ENCODE measurements around the gene PLEKHG4B.

Gene PLEKHG4B

DNA sequence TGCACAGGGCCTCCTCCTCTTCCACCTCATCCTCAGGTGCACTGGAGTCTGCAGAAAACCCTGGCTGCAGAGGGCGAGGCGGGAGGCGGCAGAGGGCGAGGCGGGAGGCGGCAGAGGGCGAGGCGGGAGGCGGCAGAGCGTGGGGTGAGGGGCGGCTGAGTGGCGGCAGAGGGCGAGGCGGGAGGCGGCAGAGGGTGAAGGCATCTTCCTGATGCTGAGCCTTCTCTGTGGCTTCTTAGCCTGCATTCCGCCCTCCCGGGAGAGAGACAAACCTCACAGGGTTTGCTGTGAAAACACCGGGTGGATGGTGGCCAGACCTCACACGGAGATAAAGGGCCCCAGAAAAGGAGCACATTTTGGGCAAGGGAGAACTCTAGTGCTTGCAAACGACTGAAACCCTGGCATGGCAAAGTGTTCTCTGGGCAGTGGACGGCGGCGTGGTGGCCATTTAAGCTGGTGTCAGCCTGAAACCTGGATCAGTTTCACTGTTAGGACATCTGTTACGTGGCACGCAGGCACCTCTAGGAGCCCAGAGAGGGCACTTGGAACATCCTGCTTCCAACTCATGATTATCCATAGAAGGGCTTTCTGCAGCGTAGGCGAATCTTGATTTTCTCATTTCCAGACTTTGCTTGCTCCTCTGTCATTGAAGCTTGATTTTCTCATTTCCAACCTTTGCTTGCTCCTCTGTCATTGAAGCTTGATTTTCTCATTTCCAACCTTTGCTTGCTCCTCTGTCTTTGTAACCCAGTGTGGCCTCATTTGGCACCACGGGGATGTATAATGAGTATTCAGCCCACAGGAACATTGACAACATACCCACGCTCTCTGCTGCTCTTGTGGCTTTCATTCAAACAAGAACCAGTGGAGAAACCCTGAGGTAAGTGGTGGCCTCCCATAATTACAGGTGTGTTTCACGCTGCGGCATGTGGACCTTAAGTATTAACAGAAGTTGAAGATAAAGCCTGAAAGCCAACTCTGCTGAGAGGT, 16.3 kb upstream of the PLEKHG4B start:
- DNase-seq (ENCODE audit: low read depth in 2 of 2): no peak

DNA sequence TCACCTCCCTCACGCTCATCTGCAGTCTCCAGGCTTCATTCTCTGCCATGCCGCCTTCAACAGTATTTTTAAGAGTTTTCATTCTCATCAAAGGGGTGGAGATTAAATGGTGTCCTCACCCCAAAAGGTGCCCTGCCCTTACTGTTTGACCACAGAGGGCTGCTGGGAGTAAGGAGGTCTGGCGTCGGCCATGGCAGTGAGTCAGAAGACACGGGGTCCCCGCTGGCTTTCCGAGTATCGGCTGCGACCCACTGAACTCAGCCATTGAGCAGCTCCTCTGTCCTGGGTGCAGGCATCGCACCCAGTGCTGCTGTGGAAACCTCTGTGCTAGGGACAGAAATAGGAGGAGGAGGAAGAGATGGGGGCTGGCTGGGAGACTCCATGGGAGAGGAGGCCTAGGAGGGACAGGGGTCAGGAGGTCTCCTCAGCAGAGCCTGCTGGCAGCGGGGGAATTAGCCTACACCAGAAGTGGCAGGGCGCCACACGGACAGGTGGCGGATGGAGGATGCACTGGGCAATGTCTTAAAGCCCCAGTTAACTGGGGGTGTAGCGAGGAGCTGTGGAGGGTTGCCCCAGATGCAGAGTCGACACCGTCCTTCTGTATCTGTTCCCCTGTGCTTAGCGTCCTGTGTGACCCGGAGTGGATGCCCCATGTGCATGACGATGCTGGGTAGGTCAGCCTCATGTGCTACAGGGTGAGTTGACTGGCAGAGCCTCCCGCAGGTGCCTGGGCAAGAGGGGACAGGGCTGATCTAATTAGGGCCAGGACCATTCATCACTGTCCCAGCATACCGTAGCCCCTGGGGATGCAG, 15.4 kb upstream of the PLEKHG4B start:
- DNase-seq (ENCODE audit: low read depth in 2 of 2): no peak

DNA sequence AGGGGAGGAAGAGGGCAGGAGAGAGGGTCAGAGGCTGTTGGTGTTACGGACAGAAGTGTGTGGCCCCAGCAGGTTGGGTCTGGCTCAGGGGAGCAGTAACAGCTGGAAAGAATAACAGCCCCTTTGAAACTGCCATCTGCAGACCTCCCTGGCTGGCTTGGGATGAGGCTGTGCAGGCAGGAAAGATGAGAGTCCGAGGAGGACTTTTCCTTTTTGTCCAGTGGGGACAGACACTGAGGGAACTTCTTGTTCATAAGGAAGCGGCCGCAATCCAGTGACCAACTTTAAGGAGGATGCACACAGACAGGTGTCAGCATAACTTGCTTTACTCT, 14.8 kb upstream of the PLEKHG4B start:
- DNase-seq (ENCODE audit: low read depth in 2 of 2): no peak

GRCh38 chr5:77546-77945, 14.4 kb upstream of the PLEKHG4B start:
- no peak for DNase-seq (ENCODE audit: low read depth in 2 of 2)

GRCh38 chr5:77957-78804, 13.8 kb upstream of the PLEKHG4B start:
- DNase-seq (ENCODE audit: low read depth in 2 of 2): no peak

DNA sequence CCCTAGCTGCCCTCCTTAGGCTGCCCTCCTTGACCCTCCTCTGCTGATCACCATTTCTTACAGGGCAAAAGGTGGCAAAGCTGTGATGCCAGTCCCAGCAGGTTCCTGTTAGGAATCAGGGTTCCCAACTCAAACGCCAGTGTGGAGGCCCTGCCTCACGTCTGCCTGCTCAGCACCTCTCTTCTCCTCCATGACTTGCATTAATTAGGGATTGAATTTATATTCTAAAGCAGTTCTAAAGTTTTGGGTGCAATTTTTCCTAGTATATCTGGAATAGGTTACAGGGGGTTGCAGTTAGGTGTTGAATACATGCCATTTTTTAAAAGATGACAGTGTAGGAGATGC, 13.2 kb upstream of the PLEKHG4B start:
- DNase-seq (ENCODE audit: low read depth in 2 of 2): no peak

- DNase-seq (ENCODE audit: low read depth in 2 of 2): no peak
Observed at GRCh38 chr5:79263-79662, 12.7 kb upstream of the PLEKHG4B start.

- DNase-seq (ENCODE audit: low read depth in 2 of 2): no peak
Observed at GRCh38 chr5:79821-80220, 12.1 kb upstream of the PLEKHG4B start.

- DNase-seq (ENCODE audit: low read depth in 2 of 2): no peak
Observed at GRCh38 chr5:81391-82021, 10.5 kb upstream of the PLEKHG4B start.

DNA sequence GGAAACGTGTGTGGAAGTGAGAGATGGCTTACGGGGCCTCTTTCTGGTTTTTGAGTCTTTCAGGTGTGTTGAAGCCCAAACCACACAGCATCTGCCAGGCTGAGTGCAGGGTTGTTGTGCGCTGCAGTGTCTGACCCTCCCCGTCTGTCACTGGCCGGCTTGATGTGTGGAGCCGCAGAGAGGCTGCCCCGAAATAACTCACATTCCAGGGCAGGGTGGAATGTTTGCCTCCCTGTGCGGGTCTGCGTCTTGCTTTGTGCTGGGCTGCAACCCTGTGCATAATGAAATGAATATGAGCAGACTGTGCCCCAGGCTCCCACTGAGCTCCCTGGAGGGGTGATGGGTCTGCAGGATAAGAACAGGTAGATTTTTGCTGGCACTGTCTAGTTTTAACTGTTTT, 9.9 kb upstream of the PLEKHG4B start:
- no peak for DNase-seq (ENCODE audit: low read depth in 2 of 2)

DNA sequence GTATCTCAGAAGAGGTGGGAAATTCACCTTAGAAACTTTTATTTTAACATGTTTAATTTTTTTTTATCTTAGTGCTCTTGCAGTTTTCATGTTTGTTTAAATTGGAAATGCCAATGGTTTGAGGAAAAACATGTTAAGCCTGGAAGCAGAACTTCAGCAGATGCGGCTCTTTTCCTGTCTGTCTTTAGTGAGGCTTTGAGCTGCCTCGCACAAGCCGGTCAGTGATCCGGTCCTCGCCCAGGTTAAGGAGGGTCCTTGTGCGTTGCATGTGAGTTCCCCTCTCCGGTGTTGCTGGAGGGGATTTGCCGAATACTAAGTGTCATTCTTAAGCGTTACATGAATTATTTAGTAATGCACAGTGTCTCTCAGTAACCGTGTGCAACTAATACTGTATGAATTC, 9.4 kb upstream of the PLEKHG4B start:
- DNase-seq (ENCODE audit: low read depth in 2 of 2): no peak

DNA sequence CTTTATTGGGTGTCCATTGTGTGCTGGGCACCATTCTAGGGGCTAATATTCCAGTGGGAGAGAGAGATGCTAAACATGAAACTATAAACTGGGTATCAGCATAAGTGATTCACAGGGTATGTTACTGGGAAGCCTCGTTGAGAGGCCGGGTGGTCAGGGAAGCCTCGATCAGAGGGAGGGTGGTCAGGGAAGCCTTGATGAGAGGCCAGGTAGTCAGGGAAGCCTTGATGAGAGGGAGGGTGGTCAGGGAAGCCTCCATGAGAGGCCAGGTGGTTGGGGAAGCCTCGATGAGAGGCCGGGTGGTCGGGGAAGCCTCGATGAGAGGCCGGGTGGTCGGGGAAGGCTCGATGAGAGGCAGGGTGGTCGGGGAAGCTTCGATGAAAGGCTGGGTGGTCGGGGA, 8.9 kb upstream of the PLEKHG4B start:
- no peak for DNase-seq (ENCODE audit: low read depth in 2 of 2)

GRCh38 chr5:85334-85995, 6.5 kb upstream of the PLEKHG4B start:
- no peak for DNase-seq (ENCODE audit: low read depth in 2 of 2)

DNA sequence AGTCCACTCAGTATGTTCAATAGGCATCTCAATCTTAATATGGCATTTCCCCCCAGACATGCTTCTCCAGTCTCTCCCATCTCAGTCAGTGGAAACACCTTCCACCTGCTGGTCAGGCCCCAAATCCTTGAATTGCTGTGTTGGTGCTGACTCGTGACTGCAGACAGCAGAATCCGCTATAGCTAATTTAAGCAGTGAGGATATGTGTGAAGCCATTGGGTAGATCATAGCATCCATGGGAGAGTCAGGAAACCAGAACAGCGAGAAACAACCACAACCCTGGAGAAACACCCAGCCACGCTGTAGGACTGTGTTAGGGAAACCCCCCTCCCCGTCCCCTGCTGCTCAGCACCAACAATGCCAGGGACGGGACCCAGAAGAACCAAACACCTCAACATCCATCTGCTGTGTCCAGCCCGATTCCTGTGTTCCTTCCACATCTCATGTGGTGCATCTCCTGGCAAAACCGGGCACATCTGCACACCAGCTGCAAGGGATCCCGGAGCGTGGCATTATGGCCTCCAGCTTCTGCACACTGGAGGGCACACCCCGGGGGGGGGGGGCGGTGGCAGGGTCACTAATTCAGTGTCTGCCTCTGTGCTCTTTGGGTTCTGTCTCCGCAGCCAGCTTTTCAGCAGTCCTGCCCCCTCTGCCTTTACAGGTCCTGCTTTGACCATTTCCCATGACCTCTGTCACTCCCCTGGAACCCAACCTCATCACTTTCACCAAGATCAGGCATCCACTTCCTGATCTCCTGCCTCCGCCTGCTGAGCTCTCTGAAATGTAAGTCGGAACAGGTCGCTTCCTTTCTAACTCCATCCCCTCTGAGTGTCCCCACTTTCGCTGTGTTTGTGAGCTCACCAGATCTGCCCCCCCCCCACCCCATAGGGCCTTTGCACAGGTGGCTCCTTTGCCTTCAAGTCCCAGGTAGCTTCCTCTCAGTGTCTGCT, 2.4 kb upstream of the PLEKHG4B start:
- no peak for DNase-seq (ENCODE audit: low read depth in 2 of 2)

DNA sequence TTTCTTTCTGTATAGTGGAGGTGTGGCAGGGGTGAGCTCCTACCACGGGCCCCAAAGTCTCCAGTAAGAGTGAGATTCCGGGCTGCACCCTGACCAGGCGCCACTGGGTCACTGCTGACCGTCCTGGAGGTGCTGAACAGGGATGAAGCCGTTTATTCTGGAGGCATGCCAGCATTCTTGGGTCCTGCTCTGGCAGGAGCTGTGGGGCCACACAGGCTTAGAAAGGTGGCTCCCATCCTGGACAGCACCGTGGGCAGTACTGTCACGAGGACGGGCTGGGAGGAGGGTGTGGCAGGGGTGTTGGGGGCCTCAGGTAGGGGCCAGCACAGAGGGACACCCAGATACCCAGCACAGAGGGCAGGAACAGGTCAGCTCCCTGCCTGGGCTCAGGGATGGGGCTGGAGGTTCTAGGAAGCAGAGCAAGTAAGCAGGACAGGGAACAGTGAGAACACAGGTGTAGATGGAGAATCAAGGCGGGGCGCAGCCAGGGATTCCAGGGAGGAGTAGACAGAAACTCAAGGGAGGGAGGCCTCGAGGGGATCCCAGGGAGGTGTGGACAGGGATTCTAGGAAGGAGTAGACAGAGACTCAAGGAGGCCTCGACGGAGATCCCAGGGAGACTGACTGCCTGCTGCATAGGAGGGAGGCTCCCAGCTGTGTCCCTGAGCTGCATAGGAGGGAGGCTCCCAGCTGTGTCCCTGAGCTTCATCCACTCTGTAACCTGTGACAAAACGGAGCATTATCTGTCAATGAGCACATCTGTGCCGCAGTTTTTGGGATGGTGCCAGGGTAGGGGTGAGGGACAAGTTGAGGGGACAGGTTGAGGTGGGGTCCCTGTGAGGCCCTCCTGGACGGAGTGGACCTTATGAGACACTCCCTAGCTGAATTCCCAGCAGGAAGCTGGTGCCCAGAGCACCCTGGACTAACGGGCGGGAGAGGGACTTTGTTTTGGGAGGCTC, 1.1 kb upstream of the PLEKHG4B start:
- DNase-seq (ENCODE audit: low read depth in 2 of 2): no peak

GRCh38 chr5:92401-93220, 643 bp downstream of the PLEKHG4B start:
- DNase-seq (ENCODE audit: low read depth in 2 of 2): no peak

DNA sequence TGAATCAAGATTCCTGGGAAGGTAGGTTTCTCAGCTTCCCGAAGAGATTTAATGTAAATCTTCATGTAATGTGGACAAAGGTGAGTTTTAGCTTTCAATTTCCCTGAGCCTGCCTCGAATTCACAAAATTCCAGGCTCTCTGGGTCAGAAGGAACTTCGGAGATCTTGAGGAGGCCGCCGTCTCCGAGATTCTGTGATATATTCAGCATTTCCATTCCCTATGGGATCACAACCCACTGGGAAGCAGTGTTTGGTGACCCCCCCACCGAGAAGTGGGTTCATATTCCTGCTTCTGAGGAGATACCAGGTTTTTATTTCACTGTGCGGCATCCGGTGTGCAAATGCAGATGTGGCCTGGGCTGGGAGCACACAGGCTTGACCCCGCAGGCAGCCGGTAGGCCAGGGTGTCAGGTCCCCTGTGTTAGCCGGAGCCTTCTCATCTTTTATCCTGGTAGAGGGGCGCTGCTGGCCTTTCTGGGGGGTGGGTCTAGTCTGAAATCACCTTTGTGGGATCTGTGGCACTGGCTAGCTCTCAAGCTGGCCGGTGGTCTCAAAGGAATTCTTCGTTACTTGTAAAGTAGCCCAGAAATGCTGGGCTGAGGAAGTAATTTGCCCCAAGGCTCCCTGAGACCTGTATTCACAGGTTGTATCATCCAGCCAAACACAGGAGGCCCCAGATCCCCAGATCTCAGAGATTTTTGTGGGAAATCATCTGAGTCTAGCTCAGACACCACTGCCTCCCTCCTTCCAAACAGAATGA, 1.4 kb downstream of the PLEKHG4B start:
- no peak for DNase-seq (ENCODE audit: low read depth in 2 of 2)
